ACHN (cell line): ENCODE measurements around the gene SACM1L.

ENCODE experiments used
- DNase-seq: peaks from one replicate; pipeline ENCODE4 v3.0.0-alpha.2; 2015
- in situ Hi-C: cut with HindIII; loops from 2 replicates; pipeline ENCODE4 v1.10.0; 2017; ENCODE audit warnings: low sequenced_read_pairs, low pct_ligation_motif_present, low pct_unique_long_range_greater_than_20kb

The SACM1L gene

GRCh38 chr3:45794177-45794560 lies 105.0 kb downstream of the SACM1L start:
- in situ Hi-C loops: no loop called here
- DNase-seq: no peak

DNA sequence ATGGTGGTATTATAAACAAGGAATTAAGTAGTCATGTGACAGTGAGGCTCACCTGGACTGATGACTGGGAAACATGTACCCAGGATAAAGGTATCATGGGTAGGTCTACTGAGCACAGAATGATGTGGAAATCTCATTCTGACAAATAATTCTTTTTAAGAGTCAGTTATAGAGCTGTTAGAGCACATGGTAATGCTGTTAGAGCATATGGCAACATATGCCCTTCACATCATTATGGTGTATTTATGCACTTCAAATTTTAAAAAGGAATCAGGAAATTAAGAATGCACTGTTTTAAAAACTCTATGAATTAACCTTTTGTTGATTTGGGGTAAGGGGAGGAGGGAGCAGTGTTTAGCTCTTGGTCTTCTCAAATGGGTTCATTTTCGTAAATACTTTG lies 105.5 kb downstream of the SACM1L start:
- DNase-seq: no peak
- in situ Hi-C loops: no loop called here
